HPDE6-E6E7 (cell line): Measurements from ENCODE around the gene MORF4L1.
"Not testable (repeated sequence)": the region's sequence is repeated elsewhere in the genome, so short reads cannot be mapped to it uniquely, and the experiment has no call there.

Experiments used
- DNase-seq: peaks from one replicate; pipeline ENCODE4 v3.0.0; 2011; ENCODE audit warnings: missing footprints; ENCODE audit errors: extremely low spot score

Gene MORF4L1

GRCh38 chr15:78859971-78860719 lies 12.5 kb upstream of the MORF4L1 start:
- peak; percentile 85 for DNase-seq

- DNase-seq, result not testable (repeated sequence)
Observed at GRCh38 chr15:78865585-78865984, 7.1 kb upstream of the MORF4L1 start.

- not testable (repeated sequence) for DNase-seq
Observed at GRCh38 chr15:78866031-78866430, 6.7 kb upstream of the MORF4L1 start.

- no peak for DNase-seq
Observed at GRCh38 chr15:78866803-78867202, 5.9 kb upstream of the MORF4L1 start.

- no peak for DNase-seq
Observed at GRCh38 chr15:78868366-78868765, 4.3 kb upstream of the MORF4L1 start.

DNA sequence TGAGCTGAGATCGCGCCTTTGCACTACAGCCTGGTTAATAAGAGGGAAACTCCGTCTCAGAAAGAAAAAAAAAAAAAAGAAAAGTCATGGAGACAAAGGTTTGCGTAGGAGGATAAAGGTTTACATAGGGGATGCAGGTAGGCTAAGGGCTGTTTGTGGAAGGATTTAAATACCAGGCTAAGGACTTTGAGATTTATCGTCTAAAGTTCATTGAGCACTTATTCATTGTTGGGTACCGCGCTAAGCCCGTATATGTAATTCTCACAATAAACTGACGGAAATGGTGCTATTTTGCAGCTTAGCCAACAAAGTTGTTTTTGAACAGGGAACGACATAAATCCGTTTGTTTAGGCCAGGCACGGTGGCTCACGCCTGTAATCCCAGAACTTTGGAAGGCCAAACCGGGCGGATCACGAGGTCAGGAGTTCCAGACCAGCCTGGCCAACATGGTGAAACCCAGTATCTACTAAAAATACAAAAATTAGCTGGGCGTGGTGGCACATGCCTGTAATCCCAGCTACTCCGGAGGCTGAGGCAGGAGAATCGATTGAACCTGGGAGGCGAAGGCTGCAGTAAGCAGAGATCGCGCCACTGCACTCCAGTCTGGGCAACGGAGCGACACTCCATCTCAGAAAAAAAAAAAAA lies 1.1 kb upstream of the MORF4L1 start:
- not testable (repeated sequence) for DNase-seq

DNA sequence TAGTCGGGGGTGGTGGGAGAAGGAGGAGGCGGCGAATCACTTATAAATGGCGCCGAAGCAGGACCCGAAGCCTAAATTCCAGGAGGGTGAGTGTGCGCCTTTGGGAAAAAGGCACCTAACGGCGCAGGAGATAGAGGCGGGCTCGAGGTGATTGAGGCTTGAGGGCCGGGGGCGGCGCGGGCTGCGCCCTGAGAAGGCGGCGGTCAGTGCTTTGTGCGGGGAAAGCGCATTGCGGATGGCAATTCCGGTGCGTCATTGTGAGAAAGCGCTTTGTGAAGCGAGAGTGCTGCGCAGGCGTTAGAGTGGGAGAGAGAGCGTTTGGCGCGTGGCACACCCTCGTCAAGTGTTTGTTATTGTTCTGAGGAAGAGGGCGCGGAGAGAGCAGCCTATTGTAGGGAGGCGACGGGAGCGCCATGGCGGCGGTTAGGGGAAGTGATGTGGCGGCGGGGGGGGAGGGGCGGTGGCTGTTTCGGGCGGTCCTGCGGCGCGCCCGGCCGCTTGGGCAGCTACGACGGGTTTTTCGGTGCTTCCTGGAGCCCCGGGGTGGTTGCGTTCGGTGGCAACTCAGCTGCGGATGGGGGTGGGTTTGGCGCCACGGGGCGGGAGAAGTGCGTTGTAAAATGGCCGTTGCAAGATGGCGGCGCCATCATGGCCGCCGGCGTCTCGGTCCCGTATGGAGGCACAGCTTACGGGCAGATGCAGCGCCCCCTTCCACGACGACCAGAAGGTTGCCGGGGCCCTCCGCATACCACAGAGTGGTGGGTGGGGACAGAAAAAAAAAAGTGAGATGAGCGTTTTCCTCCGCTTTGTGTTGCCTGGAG lies 492 bp downstream of the MORF4L1 start:
- DNase-seq, result peak; percentile 52

- no peak for DNase-seq
Observed at GRCh38 chr15:78873793-78874765, 1.4 kb downstream of the MORF4L1 start.

- DNase-seq, result no peak
Observed at GRCh38 chr15:78875107-78875914, 2.6 kb downstream of the MORF4L1 start.

DNA sequence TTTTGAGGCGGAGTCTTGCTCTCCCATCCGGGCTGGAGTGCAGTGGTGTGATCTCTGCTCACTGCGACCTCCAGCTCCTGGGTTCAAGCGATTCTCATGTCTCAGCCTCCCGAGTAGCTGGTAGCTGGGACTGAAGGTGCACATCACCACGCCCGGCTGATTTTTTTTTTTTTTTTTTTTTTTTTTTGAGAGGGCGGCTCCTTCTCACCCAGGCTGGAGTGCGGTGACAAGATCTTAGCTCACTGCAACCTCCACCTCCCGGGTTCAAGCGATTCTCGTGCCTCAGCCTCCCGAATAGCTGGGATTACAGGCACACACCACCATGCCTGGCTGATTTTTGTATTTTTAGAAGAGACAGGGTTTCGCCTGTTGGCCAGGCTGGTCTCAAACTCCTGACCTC lies 4.3 kb downstream of the MORF4L1 start:
- not testable (repeated sequence) for DNase-seq

DNA sequence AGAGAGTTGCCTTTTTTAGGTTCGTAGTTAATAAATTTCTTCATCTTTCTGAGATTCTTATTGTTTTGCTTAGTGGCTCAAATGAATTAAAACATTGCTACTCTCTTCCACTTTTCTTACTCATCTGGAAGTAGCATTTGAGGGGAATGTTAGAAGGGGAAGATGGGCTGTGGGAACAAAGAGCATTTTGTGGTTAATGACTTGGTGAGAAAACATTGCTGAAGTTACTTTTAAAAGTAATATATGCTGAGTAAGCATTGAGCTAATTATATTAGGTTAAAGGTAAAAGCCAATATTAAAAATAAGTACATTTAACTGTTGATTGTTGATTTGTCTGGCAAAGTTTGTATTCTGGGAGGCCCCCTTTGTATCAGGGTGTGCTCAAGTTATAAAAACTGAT lies 5.7 kb downstream of the MORF4L1 start:
- no peak for DNase-seq

DNA sequence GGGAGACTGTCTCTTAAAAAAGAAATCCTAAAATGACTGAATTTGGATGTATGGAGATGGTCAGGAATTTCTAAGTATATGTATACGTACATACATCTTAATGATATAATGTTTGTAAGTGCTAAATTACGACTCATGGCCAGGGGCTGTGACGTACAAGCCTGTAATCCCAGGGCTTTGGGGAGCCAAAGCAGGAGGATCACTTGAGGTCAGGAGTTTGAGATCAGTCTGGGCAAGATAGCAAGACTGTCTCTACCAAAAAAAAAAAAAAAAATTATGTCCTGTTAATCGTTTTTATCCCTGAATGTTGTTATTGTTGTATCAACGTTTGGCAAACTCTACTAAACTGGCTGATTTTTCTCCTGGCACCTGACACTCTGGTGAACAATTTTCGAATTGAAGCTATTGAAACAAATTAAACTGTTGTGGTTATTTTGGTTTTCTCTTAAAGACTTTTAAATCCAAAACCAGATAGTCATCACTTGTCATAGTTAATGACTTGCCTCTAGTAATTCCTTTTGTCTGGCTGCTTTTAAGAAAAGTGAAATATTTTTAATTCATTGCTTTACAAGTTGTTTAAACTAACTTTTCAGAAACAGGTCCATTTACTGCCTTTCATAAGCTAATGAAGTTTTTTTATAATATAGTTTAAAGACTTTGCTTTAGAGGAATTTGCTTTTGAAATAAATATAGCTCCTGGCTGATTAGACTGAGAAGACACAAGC lies 7.0 kb downstream of the MORF4L1 start:
- no peak for DNase-seq

GRCh38 chr15:78880242-78880533 lies 7.5 kb downstream of the MORF4L1 start:
- DNase-seq, result no peak

GRCh38 chr15:78880813-78881212 lies 8.1 kb downstream of the MORF4L1 start:
- DNase-seq, result no peak

- DNase-seq, result no peak
Observed at GRCh38 chr15:78881681-78882080, 9.0 kb downstream of the MORF4L1 start.

DNA sequence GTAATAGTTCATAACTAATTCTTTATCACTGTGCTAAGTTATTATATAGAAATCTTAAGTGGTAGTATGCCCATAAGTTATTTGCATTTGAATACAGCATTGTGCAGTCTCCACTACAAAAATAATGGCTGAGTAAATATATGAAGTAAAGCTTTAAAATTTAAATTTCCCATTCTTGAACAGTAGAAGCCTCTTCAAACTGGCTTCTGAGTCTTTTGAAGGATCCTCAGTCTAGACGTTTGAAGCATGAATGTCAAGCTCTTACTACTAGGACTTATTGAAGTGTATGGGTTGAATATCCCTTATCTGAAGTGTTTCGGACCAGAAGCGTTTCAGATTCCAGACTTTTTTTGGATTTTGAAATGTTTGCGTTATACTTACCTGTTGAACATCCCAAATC lies 16.3 kb downstream of the MORF4L1 start:
- no peak for DNase-seq

GRCh38 chr15:78893538-78893937 lies 20.8 kb downstream of the MORF4L1 start:
- no peak for DNase-seq

- no peak for DNase-seq
Observed at GRCh38 chr15:78895471-78895870, 22.8 kb downstream of the MORF4L1 start.

DNA sequence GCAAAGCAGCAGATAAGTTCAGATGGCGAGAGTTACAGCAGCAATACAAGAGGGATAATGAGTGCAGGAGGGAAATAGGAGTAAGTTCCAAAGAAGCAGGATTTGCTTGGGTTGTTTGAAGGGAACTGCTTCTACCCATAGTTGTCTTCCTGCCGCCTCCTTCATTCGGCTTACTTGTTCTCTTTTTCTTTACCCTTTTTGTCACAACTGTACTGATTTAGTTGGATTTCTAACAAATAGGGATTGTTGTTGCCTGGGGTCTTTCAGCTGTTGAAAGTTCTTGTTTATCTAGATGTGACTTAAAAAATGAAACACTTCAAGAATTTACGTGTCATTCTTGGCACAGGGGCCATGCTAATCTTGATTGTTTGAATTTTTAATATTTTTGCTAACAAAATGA lies 25.9 kb downstream of the MORF4L1 start:
- DNase-seq, result no peak
